Measurements from ENCODE around the gene PRSS23.

The PRSS23 gene

DNA sequence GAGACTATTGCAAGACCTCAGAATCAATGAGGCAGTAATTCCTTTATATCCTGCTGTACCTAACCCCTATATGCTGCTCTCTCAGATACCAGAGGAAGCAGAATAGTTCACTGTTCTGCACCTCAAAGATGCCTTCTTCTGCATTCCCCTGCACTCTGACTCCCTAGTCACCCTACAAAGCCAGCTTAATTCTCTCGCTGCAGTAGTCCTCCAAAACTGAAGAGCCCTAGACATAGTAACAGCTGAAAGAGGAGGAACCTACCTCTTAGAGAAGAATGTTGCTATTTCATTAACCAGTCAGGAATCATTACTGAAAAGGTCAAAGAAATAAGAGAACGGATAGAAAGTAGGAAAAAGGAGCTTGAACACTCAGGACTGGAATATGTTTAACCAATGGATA, 49.3 kb downstream of the PRSS23 start:
- TF ChIP-seq, protein P1, sequence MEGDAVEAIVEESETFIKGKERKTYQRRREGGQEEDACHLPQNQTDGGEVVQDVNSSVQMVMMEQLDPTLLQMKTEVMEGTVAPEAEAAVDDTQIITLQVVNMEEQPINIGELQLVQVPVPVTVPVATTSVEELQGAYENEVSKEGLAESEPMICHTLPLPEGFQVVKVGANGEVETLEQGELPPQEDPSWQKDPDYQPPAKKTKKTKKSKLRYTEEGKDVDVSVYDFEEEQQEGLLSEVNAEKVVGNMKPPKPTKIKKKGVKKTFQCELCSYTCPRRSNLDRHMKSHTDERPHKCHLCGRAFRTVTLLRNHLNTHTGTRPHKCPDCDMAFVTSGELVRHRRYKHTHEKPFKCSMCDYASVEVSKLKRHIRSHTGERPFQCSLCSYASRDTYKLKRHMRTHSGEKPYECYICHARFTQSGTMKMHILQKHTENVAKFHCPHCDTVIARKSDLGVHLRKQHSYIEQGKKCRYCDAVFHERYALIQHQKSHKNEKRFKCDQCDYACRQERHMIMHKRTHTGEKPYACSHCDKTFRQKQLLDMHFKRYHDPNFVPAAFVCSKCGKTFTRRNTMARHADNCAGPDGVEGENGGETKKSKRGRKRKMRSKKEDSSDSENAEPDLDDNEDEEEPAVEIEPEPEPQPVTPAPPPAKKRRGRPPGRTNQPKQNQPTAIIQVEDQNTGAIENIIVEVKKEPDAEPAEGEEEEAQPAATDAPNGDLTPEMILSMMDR (IDR thresholded peaks at IDR 0.05; ENCODE audit: extremely low read depth, missing control alignments), result no peak
- no peak for DNase-seq (ENCODE audit: low spot score)
